ENCODE results near the gene LRRN4. TPM values are rescaled to one million over a fixed set of nuclear protein-coding genes. Genes with fewer than 3 reads are reported as not detected.

LRRN4 gene
- total RNA-seq, 1 experiment from 2014 or later = 0.57 TPM

DNA sequence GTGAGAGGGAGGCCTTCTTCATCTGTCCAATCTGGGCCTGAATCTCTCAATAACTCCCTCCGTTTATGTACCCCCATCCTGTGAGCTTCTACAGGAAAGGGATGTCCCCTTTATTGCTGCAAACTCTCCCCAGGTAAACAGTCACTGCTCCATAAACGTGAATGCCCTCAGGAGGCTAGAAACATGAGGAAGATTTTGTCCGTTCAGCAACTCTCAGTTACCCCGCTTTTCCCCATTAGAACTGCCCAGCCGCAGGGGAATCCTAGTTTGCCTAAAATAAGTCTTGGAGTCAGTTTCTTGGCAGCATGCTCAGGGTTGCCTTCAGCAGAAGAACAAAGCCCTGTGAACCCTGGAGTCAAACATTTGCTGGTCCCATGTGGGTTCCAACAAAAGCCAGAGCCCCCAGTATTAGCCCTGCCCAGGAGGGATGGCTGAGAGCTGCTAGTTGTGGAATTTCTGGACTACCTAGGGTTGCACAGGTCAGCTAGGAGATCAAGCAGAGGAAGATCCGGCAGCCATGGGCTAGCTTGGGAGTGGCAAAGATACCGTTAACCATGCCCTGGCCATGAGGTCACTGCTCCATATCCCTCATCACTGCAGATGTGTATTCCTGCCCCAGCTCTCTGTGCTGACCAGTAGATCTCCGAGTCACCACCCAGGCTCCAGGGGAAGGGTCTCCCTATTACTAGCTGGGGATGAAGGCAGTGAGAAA lies 640 bp downstream of the LRRN4 start:
- ChIA-PET CTCF (no interaction called here), POLR2A (no interaction called here)
- H3K27me3 ChIP-seq (ENCODE audit: control insufficient read depth, insufficient read depth, low read length) = peaks cover 7% of the 10 kb centered on the region
- H3K27ac ChIP-seq (ENCODE audit: low read length) = no peak overlapping the region
- in situ Hi-C loops (cut with HindIII; ENCODE audit: low pct_unique_long_range_greater_than_20kb, low sequenced_read_pairs) = no loop called here
- H3K36me3 ChIP-seq (ENCODE audit: control insufficient read depth, insufficient read depth, low read length) = no peaks in the 10 kb centered on the region
- intact Hi-C loops (cut with micrococcal nuclease; ENCODE audit: unreplicated experiment) = no loop called here
- no peaks in the 10 kb centered on the region for H3K9me3 ChIP-seq (ENCODE audit: control insufficient read depth, insufficient read depth, low read depth, low read length)
- ATAC-seq = no peak
- BruUV-seq (replicated peaks) = no TSS peak
- no peak for DNase-seq (ENCODE audit: low read depth, low spot score)
- no peak for TF ChIP-seq TCF7L2 (IDR thresholded peaks at IDR 0.05; ENCODE audit: low read depth, low read length)
- no peak for TF ChIP-seq POLR2AphosphoS5 (IDR thresholded peaks at IDR 0.05; ENCODE audit: low read depth, low read length)
- TF ChIP-seq, protein P1, sequence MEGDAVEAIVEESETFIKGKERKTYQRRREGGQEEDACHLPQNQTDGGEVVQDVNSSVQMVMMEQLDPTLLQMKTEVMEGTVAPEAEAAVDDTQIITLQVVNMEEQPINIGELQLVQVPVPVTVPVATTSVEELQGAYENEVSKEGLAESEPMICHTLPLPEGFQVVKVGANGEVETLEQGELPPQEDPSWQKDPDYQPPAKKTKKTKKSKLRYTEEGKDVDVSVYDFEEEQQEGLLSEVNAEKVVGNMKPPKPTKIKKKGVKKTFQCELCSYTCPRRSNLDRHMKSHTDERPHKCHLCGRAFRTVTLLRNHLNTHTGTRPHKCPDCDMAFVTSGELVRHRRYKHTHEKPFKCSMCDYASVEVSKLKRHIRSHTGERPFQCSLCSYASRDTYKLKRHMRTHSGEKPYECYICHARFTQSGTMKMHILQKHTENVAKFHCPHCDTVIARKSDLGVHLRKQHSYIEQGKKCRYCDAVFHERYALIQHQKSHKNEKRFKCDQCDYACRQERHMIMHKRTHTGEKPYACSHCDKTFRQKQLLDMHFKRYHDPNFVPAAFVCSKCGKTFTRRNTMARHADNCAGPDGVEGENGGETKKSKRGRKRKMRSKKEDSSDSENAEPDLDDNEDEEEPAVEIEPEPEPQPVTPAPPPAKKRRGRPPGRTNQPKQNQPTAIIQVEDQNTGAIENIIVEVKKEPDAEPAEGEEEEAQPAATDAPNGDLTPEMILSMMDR (IDR thresholded peaks at IDR 0.05) = no peak
- TF ChIP-seq, protein P2, sequence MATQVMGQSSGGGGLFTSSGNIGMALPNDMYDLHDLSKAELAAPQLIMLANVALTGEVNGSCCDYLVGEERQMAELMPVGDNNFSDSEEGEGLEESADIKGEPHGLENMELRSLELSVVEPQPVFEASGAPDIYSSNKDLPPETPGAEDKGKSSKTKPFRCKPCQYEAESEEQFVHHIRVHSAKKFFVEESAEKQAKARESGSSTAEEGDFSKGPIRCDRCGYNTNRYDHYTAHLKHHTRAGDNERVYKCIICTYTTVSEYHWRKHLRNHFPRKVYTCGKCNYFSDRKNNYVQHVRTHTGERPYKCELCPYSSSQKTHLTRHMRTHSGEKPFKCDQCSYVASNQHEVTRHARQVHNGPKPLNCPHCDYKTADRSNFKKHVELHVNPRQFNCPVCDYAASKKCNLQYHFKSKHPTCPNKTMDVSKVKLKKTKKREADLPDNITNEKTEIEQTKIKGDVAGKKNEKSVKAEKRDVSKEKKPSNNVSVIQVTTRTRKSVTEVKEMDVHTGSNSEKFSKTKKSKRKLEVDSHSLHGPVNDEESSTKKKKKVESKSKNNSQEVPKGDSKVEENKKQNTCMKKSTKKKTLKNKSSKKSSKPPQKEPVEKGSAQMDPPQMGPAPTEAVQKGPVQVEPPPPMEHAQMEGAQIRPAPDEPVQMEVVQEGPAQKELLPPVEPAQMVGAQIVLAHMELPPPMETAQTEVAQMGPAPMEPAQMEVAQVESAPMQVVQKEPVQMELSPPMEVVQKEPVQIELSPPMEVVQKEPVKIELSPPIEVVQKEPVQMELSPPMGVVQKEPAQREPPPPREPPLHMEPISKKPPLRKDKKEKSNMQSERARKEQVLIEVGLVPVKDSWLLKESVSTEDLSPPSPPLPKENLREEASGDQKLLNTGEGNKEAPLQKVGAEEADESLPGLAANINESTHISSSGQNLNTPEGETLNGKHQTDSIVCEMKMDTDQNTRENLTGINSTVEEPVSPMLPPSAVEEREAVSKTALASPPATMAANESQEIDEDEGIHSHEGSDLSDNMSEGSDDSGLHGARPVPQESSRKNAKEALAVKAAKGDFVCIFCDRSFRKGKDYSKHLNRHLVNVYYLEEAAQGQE (IDR thresholded peaks at IDR 0.05; ENCODE audit: insufficient read depth in 1 of 2, low read depth in 2 of 2, low read length in 1 of 2) = no peak
- no peak for TF ChIP-seq SIN3A (IDR thresholded peaks at IDR 0.05; ENCODE audit: borderline replicate concordance, insufficient read depth, low read depth, low read length)
- H3K4me1 ChIP-seq (ENCODE audit: control insufficient read depth, insufficient read depth, low read length) = peaks cover 12% of the 10 kb centered on the region; the same call in 1 of the 2 replicates
- no peak overlapping the region for H3K4me3 ChIP-seq (ENCODE audit: low read depth in 2 of 2, low read length in 2 of 2)

DNA sequence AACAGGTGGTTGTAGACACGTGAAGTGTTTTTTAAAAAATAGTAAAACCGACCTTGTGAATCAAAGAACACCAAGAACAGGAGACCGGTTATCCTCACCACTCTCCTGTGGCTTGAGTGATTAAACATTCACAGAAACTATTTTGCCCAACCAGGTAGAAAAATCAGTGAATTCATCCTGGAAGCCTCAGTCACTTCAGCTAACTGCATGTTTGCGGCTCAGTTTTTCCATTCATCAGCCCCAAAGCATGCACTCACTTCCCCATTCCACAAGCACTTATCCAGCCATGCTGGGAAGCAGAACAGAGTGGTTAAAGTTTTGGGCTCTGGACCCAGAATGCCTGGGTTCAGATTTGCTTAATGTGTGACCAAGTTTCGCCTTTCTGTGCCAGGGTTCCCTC lies 2.4 kb downstream of the LRRN4 start:
- Histone ChIP-seq H3K9me3 (ENCODE audit: control insufficient read depth, insufficient read depth, low read depth, low read length) (no peaks in the 10 kb centered on the region), H3K4me3 (ENCODE audit: low read depth in 2 of 2, low read length in 2 of 2) (peak overlapping the region; percentile 34 to 39; a peak in 2 of 4 replicates), H3K27me3 (ENCODE audit: control insufficient read depth, insufficient read depth, low read length) (peaks cover 7% of the 10 kb centered on the region), H3K27ac (ENCODE audit: low read length) (no peak overlapping the region), H3K4me1 (ENCODE audit: control insufficient read depth, insufficient read depth, low read length) (peaks cover 12% of the 10 kb centered on the region; the same call in 1 of the 2 replicates), H3K36me3 (ENCODE audit: control insufficient read depth, insufficient read depth, low read length) (no peaks in the 10 kb centered on the region)
- no peak for ATAC-seq
- in situ Hi-C loops (cut with HindIII; ENCODE audit: low pct_unique_long_range_greater_than_20kb, low sequenced_read_pairs) (no loop called here), intact Hi-C loops (cut with micrococcal nuclease; ENCODE audit: unreplicated experiment) (no loop called here)
- POLR2A ChIA-PET = no interaction called here
- TF ChIP-seq, protein P1 (IDR thresholded peaks at IDR 0.05) = no peak
- TF ChIP-seq TCF7L2 (IDR thresholded peaks at IDR 0.05; ENCODE audit: low read depth, low read length) (no peak), POLR2AphosphoS5 (IDR thresholded peaks at IDR 0.05; ENCODE audit: low read depth, low read length) (no peak), SIN3A (IDR thresholded peaks at IDR 0.05; ENCODE audit: borderline replicate concordance, insufficient read depth, low read depth, low read length) (no peak)
- TF ChIP-seq, protein P2 (IDR thresholded peaks at IDR 0.05; ENCODE audit: insufficient read depth in 1 of 2, low read depth in 2 of 2, low read length in 1 of 2) = no peak
- CTCF ChIA-PET = no interaction called here
- no TSS peak for BruUV-seq (replicated peaks)
- no peak for DNase-seq (ENCODE audit: low read depth, low spot score)

Measured in Panc1 (cell line).